ENCODE data around the gene KAT2A.

- TF ChIP-seq CTCF (optimal IDR thresholded peaks at IDR 0.05 in 1 of 3, IDR thresholded peaks at IDR 0.05 in 1 of 3, conservative IDR thresholded peaks at IDR 0.05 in 1 of 3; ENCODE audit: extremely low read depth in 1 of 3, insufficient read depth in 2 of 3, low read length in 3 of 3) (no peak), EZH2 (IDR thresholded peaks at IDR 0.05; ENCODE audit: low read length) (no peak)
Measured at GRCh38 chr17:42167807-42168206, 46.6 kb upstream of the KAT2A start.

Measured in keratinocyte (primary cell).